Fibroblast of pulmonary artery (primary cell): ENCODE measurements around the gene PRR36.

Experiments used
- DNase-seq: peaks from one replicate; pipeline ENCODE4 v3.0.0-alpha.2; 2010; ENCODE audit warnings: low read depth
- H3K4me3 ChIP-seq: replicated peaks from 2 replicates; pipeline ENCODE4 v1.5.1; 2011; ENCODE audit warnings: low read depth, mild to moderate bottlenecking, control low read depth, low read length, moderate library complexity
- CTCF ChIP-seq: IDR thresholded peaks from 2 replicates; pipeline ENCODE4 v1.5.1; 2011; ENCODE audit warnings: mild to moderate bottlenecking, control low read depth, low read length, inconsistent platforms; ENCODE audit errors: missing control alignments

PRR36 gene

GRCh38 chr19:7874897-7875273 lies 695 bp upstream of the PRR36 start:
- no peak for DNase-seq
- no peak for TF ChIP-seq CTCF
- H3K4me3 ChIP-seq: no peak overlapping the region

GRCh38 chr19:7873304-7874075 lies 700 bp downstream of the PRR36 start:
- no peak for TF ChIP-seq CTCF
- H3K4me3 ChIP-seq: no peak overlapping the region

GRCh38 chr19:7872306-7873204 lies 1.6 kb downstream of the PRR36 start:
- no peak overlapping the region for H3K4me3 ChIP-seq
- DNase-seq: no peak
- no peak for TF ChIP-seq CTCF

More at GRCh38 chr19:7873304-7874075, 700 bp downstream of the PRR36 start:
- no peak for DNase-seq

GRCh38 chr19:7871437-7872305 lies 2.5 kb downstream of the PRR36 start:
- TF ChIP-seq CTCF: no peak
- peak overlapping the region; percentile 51 for H3K4me3 ChIP-seq
- DNase-seq: peak; percentile 95

- TF ChIP-seq CTCF: no peak
- peak; percentile 36 for DNase-seq
- H3K4me3 ChIP-seq: no peak overlapping the region
These were observed 3.4 kb downstream of the PRR36 start for GRCh38 chr19:7870571-7871436.

GRCh38 chr19:7869910-7870511 lies 4.2 kb downstream of the PRR36 start:
- H3K4me3 ChIP-seq: no peak overlapping the region

More at GRCh38 chr19:7869910-7870511, 4.2 kb downstream of the PRR36 start:
- no peak for TF ChIP-seq CTCF
- peak; percentile 23 for DNase-seq
